Right lobe of liver (tissue), 4 donors: ENCODE data around the gene EPB41L1.

Experiments
- CTCF ChIP-seq, 4 donors: fragments of 200-600 bp in 3 of 4; fragments of 450-650 bp in 1 of 4; IDR thresholded peaks; one replicate each; pipeline versions ENCODE4 v1.5.1 to v1.8.0; 2016 to 2022; ENCODE audit warnings: antibody characterized with exemption in 4 of 4, mild to moderate bottlenecking in 2 of 4
- POLR2A ChIP-seq: fragments of 450-650 bp; IDR thresholded peaks from one replicate; pipeline ENCODE4 v1.6.1; 2017; ENCODE audit warnings: antibody characterized with exemption, mild to moderate bottlenecking
- donor health status: DM: no; HTN: no; CAD: no.
- donor health status: DM: no; HTN: no; CAD: no.
- donor health status: DM: no; HTN: yes; CAD: no.

DNA sequence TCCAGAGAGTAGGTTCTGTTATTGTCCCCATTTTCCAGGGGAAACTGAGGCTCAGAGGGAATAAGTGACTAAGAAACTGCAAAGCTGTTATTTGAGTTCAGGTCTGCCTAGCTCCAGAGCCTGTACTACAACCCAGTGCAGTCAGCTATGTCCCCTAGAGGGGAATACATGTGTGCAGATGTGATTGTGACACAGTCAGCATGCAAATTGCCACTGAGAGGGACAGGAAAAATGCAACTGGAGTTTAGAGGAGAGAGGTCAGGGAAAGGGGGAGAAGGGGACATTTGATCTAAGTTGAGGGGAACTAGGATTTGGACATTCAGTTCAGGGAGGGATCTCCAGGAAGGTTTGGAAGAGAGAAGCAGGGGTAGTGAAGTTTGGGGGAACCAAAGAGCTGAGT, 38.6 kb upstream of the EPB41L1 start:
- no peak for TF ChIP-seq CTCF (IDR thresholded peaks at IDR 0.05)
- TF ChIP-seq POLR2A: no peak
